ENCODE results near the gene NFKBIZ. TPM values are rescaled to one million over a fixed set of nuclear protein-coding genes. Genes with fewer than 3 reads are reported as not detected.

NFKBIZ gene
- total and polyA plus RNA-seq, 9 of the 15 experiments (the other 6 are each of a cell fraction or from before 2014, with no cell fraction given), result 1.2 to 13.7 (median 5.7) TPM

DNA sequence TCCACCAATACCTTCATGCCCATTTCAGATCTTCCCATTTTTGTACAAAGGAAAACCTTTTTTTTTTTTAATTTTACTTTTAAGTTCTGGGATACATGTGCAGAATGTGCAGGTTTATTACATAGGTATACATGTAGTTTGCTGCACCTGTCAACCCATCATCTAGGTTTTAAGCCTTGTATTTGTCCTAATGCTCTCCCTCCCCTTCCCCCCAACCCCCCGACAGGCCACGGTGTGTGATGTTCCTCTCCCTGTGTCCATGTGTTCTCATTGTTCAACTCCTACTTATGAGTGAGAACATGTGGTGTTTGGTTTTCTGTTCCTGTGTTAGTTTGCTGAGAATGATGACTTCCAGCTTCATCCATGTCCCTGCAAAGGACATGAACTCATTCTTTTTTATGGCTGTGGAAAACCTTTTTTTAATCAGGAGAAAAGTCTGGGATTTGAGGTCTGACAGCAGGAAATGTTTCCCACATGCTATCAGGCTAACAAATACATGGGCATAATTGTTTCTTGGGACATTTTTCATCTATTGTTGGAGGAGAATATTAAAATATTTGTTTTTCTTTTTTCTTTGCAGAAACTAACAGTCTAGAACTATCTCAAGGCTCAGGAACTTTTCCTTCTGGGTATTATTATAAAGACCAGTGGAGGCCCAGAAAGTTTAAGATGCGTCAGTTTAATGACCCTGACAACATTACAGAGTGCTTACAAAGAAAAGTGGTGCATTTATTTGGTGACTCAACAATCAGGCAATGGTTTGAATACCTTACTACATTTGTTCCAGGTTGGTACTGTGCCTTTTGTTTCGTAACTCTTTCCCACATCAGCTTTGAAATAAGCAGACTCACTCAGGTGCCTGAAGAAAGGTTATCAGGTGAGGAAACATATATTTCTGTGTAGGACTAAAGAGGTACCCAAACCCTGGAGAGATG, 32.8 kb upstream of the NFKBIZ start (continued):
- TF ChIP-seq ZNF696 (CRISPR knock-in tag; conservative IDR thresholded peaks at IDR 0.05) (no peak), LEF1 (IDR thresholded peaks at IDR 0.05) (no peak), ZNF121 (CRISPR knock-in tag; conservative IDR thresholded peaks at IDR 0.05) (no peak), VEZF1 (CRISPR knock-in tag; IDR thresholded peaks at IDR 0.05) (no peak), ZFP1 (CRISPR knock-in tag; IDR thresholded peaks at IDR 0.05) (no peak), ZKSCAN3 (CRISPR knock-in tag; IDR thresholded peaks at IDR 0.05) (no peak), KDM4B (IDR thresholded peaks at IDR 0.05; ENCODE audit: borderline replicate concordance in 2 of 2, low read depth in 1 of 2) (no peak)

DNA sequence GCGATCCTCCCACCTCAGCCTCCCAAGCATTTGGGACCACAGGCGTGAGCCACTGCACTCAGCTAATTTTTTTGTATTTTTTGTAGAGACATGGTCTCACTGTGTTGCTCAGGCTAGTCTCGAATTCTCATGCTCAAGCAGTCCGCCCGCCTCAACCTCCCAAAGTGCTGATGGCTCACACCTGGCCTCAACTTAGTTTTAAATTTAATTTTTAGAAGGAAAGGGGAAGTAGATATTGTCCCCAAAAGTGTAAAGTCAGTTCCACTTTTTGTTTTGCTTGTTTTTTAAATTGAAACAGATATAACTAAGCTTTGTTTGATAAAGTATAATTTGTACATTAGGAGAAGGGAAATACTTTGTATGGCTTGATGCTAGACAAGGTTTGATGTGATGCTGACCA, 31.3 kb upstream of the NFKBIZ start:
- Histone ChIP-seq H3K4me1 (replicated peaks in 1 of 2; ENCODE audit: control insufficient read depth in 2 of 2, insufficient read depth in 2 of 2, low read length in 2 of 2) (no peaks in the 10 kb centered on the region), H3K9me1 (ENCODE audit: control insufficient read depth, insufficient read depth, low read length) (no peaks in the 10 kb centered on the region), H3K4me2 (ENCODE audit: insufficient read depth, low read length) (no peak overlapping the region), H3K27me3 (ENCODE audit: control insufficient read depth in 2 of 2, insufficient read depth in 2 of 2, low read length in 2 of 2) (no peaks in the 10 kb centered on the region), H3K36me3 (ENCODE audit: control insufficient read depth, insufficient read depth, low read length) (no peaks in the 10 kb centered on the region), H4K20me1 (replicated peaks; ENCODE audit: control insufficient read depth, insufficient read depth, low read length) (no peaks in the 10 kb centered on the region), H2AFZ (ENCODE audit: low read depth, low read length) (no peak overlapping the region), H3K79me2 (ENCODE audit: control insufficient read depth, insufficient read depth, low read length) (no peaks in the 10 kb centered on the region), H3K9ac (ENCODE audit: insufficient read depth in 1 of 2, low read depth in 2 of 2, low read length in 2 of 2) (no peak overlapping the region), H3K4me3 (no peak overlapping the region), H3K27ac (ENCODE audit: extremely low read depth, low read depth, low read length) (no peak overlapping the region), H3K9me3 (replicated peaks; ENCODE audit: control insufficient read depth, insufficient read depth, low read depth, low read length) (no peaks in the 10 kb centered on the region)
- FAIRE-seq (no peak), DNase-seq (ENCODE audit: extremely low read depth in 1 of 4, low spot score in 3 of 4) (no peak), ATAC-seq (no peak)
- POLR2A ChIA-PET, result interaction anchor here (1.2 kb wide), 1 partner anchor 9 kb away, joined by 3 read pairs; no protein-coding TSS in a partner anchor
- in situ Hi-C loops (cut with MboI), result loop anchor here (25.0 kb wide), 1 partner anchor 719 kb away; no protein-coding TSS in a partner anchor
- no TSS peak for BruUV-seq (replicated peaks)
- WGBS (ENCODE audit: insufficient coverage, low coverage, missing lambda C conversion rate), result 20% methylated on average over 5 of the region's 5 CpGs
- CTCF ChIA-PET (ENCODE audit: low intra/inter-chr PET ratio), result no interaction called here
- intact Hi-C loops (cut with micrococcal nuclease), result loop anchor here (10.0 kb wide), 1 partner anchor 147 kb away; no protein-coding TSS in a partner anchor
- TF ChIP-seq ZBTB49 (CRISPR knock-in tag; IDR thresholded peaks at IDR 0.05; ENCODE audit: borderline replicate concordance) (no peak), ZNF232 (CRISPR knock-in tag; IDR thresholded peaks at IDR 0.05) (no peak), ZNF75A (CRISPR knock-in tag; IDR thresholded peaks at IDR 0.05) (no peak), SMAD3 (CRISPR knock-in tag; conservative IDR thresholded peaks at IDR 0.05) (no peak), NR2C1 (IDR thresholded peaks at IDR 0.05) (no peak), NR2C1 (tag; IDR thresholded peaks at IDR 0.05) (no peak), SIN3B (IDR thresholded peaks at IDR 0.05; ENCODE audit: low read depth) (no peak), CBFA2T3 (IDR thresholded peaks at IDR 0.05) (no peak)
